ENCODE measurements around the gene FGF14.

DNA sequence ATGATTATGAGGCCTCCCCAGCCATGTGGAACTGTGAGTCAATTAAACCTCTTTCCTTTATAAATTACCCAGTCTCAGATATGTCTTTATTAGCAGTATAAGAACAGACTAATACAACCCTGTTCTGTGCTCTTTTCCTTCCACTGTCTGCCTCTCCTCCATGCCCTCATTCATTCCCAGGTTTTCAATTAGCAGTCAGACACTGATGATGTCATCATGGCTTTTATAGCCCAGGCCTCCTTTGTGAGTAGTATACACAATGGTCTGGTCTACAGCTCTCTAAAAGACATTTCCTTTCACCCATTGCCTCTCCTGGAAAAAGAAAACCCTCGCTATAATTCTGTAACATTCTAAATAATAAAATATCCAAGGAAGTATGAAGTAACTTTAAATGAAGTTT lies 25.5 kb downstream of the FGF14 start:
- TF ChIP-seq POLR2A (IDR thresholded peaks at IDR 0.05; ENCODE audit: low read depth, low read length) (no peak), RFX5 (IDR thresholded peaks at IDR 0.05; ENCODE audit: low read depth, low read length) (no peak)

Measured in IMR-90 (cell line).